ENCODE measurements around the gene CNTF.
"Not testable (repeated sequence)": the region's sequence is repeated elsewhere in the genome, so short reads cannot be mapped to it uniquely, and the experiment has no call there.

The CNTF gene, protein sequence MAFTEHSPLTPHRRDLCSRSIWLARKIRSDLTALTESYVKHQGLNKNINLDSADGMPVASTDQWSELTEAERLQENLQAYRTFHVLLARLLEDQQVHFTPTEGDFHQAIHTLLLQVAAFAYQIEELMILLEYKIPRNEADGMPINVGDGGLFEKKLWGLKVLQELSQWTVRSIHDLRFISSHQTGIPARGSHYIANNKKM

DNA sequence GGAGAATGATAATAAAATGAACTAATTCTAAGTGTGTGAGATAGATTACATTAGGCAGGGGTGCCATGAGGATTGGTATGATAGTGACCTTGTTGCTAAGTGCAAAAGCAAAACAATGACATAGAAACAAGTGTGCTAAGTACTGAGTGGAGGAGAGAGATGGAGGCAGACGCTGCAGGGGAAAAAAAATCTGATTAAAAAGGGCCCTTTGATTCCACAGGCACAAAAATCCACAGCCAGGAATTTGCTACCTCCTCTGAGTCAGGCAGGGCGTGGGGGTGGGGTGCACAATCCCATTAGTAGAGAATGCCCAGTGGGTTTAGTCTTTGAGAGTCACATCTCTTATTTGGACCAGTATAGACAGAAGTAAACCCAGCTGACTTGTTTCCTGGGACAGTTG lies at the start of gene CNTF:
CNTF (plus strand) TSS at position 322 of the 400 bp plus-strand sequence. CDS start 88 bp downstream, outside the sequence.
- no peak for DNase-seq

DNA sequence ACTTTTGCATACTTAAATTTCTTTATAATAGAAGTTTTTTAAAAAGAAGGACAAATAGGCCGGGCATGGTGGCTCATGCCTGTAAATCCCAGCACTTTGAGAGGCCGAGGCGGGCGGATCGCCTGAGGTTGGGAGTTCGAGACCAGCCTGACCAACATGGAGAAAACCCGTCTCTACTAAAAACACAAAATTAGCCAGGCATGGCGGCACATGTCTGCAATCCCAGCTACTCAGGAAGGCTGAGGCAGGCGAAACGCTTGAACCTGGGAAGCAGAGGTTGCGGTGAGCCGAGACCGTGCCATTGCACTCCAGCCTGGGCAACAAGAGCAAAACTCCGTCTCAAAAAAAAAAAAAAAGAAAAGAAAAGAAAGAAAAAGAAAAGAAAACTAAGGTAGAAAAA lies 49.6 kb upstream of the CNTF start:
- not testable (repeated sequence) for DNase-seq

GRCh38 chr11:58573451-58574104 lies 48.9 kb upstream of the CNTF start:
- peak; percentile 66 for DNase-seq

GRCh38 chr11:58574881-58575280 lies 47.6 kb upstream of the CNTF start:
- DNase-seq: no peak

DNA sequence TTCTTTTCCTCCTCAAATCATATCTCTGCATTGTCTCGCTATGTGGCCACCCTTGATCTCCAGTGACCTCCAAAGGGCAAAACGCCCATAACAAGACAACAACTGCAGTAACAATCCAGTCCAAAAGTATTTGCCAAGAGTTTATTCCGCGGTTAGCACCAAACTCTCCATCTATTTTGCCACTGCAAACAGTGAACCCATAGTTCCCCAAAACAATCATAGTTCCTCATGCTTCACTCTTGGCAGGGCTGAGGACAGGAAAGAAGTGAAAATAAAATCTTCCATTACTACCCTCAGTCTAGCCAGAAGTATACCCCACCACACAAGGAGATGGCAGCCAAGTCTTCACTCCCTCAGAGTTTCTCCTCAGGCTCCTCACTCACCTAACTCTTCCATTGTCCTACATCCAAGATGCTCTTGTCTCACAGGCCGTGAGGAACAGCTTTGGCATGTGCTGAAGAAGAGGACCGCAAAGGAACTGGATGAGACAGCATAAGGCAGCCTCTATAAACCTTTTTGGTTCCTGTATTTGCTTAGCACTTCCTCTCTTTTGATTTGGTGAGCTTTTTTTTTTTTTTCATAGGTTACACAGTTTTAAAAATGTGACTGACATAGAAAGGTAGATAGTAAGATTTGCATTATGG lies 47.0 kb upstream of the CNTF start, which contains the start of gene LPXN:
LPXN (minus strand) TSS at position 480 of the 644 bp plus-strand sequence; CDS start at position 396, 84 bp downstream.
- peak; percentile 72 for DNase-seq

GRCh38 chr11:58576887-58577471 lies 45.5 kb upstream of the CNTF start:
- peak; percentile 63 for DNase-seq

DNA sequence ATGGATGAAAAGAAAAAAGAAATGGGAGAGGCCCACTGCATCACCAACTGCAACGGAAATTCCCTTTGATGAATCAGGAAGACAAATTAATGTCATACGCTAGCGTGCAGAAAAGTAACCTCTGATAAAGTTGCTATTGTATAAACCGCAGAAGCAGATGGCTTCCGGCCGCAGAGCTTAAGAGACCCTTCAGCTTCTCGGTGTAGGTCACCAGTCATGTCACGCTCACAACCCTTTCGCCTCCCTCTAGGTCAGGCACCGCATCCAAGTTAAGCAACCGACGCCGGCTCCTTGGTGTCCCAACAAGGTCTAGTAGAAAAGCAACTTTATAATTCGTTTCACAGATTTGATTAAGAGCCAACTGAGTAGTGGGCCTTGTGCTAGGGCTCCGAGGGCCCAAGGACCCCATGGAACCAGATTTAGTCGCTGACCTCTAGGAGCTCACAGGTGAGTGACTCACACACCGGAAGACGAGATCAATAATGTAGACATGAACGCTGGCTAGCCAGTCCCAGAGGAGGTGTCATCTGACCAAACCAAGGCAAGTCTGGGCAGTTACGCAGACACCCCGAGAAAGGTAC lies 44.8 kb upstream of the CNTF start:
- DNase-seq: peak; percentile 90

GRCh38 chr11:58578136-58578634 lies 44.3 kb upstream of the CNTF start:
- peak; percentile 99 for DNase-seq

GRCh38 chr11:58578635-58579191 lies 43.8 kb upstream of the CNTF start, which contains the start of gene ZFP91:
Gene ZFP91, plus strand, starts transcription at chr11:58579063. Its CDS starts 219 bp downstream, at chr11:58579282.
- peak; percentile 99 for DNase-seq

DNA sequence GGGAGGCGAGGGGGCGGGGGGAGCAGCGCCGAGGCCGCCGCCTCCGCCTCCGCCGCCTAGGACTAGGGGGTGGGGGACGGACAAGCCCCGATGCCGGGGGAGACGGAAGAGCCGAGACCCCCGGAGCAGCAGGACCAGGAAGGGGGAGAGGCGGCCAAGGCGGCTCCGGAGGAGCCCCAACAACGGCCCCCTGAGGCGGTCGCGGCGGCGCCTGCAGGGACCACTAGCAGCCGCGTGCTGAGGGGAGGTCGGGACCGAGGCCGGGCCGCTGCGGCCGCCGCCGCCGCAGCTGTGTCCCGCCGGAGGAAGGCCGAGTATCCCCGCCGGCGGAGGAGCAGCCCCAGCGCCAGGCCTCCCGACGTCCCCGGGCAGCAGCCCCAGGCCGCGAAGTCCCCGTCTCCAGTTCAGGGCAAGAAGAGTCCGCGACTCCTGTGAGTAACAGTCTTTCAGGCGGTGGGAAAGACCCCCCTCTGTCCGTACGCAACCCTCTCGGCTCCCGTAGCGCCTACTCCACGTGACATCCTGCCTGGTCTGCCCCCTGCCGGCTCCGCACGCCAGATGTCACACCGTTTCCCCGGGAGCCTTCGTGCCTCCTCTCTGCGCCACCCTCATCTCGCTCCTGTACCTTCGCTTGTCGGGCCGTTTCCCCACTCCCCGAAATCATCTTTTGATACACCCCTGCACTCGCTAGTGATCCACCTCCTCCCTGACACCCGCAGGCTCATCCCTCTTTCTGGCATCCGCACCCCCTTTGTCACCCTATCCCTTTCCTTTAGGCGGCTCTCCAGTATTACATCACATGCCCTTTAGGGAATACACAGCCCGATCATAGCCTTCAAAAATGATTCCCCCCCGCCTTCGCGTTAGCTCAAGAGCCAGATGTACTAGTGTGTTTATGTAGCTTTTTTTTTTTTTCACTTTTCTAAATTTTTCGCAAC lies 43.0 kb upstream of the CNTF start:
- DNase-seq: peak; percentile 94

GRCh38 chr11:58580311-58580710 lies 42.2 kb upstream of the CNTF start:
- no peak for DNase-seq

GRCh38 chr11:58582437-58582836 lies 40.0 kb upstream of the CNTF start:
- no peak for DNase-seq

DNA sequence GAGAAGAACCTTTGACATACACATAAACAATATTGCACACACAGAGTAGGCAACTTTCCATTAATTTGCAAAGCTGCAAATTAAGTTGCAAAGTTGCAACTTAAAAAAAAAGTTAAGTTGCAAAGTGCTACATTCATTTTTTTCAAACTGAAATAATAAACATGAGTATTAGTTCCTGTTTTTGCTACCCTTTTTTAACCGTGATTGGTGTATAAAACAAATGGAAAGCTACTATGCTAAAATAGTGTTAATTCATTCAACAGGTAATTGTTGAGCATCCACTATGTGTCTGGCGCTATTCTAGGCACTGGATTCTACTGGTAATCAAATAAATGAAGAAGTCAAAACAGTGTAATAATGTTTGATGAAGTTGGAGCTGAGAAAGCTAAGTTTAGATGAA lies 35.5 kb upstream of the CNTF start:
- no peak for DNase-seq

- DNase-seq: no peak
Observed at GRCh38 chr11:58591659-58592058, 30.8 kb upstream of the CNTF start.

DNA sequence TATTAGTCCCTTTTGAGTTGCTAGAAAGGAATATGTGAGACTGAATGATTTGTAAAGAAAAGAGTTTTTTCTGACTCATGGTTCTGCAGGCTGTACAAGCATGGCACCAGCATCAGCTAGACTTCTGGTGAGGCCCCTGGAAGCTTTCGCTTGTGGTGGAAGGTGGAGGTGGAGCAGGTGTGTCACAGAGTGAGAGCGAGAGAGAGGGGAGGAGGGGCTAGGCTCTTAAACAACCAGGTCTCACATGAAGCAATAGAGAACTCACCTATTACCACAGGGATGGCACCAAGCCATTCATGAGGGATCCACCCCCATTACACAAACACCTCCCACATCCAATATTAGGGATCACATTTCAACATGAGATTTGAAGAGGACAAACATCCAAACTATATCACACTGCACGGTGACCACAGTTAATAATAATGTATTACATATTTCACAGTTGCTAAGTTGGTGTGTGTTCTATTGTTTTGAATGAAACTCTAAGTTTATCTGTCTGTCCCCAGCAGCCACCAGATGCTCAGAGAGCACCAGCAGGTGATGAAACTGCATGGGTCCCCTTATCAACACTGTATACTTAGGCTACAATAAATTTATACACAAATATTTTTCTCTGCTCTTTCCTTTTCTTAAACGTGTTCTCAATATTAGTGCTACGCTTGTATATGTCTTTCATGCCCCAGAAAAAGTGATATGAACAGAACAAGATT lies 29.5 kb upstream of the CNTF start:
- no peak for DNase-seq

DNA sequence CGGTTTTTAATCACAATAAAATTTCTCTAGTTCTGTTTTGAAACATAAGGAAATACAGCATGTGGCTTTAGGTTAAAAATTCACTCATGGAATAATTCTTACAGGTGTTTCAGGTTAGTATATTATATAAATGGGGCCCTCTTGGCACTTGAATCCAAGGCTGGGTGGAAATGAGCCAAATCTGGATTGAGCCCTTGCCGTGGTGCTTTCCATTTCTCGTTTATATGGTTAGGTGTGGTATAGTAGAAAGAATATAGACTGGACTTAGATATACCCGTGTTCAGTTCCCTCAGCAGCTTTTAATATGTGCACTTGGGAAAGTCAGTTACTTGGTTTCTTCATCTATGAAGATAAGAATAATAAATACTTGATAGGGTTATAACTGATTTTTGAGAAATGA lies 27.6 kb upstream of the CNTF start:
- no peak for DNase-seq

DNA sequence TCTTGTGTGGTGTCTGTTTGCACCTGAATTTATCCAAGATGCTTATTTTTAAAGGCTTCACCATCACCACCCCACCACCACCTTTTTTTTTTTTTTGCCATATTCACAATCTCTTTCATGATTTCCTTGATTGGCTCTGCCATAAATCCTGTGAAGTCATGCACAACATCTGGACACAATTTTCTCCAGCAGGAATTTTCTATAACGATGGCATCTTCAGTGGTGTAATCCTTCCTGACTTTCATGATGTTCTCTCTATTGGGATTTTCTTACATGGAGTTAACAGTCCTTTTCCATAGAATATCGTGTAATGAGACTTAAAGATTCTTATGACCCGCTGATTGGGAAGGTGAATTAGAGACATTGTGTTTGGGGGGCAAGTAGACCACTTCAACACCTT lies 25.8 kb upstream of the CNTF start:
- no peak for DNase-seq

GRCh38 chr11:58597486-58598144 lies 24.9 kb upstream of the CNTF start:
- no peak for DNase-seq

GRCh38 chr11:58600510-58600909 lies 22.0 kb upstream of the CNTF start:
- no peak for DNase-seq

Data from hematopoietic multipotent progenitor cell treated with erythropoietin and hydrocortisone succinate and interleukin-3 and kit ligand, for 6 days (in vitro differentiated cells).